Mucosa of descending colon (tissue), 3 donors: ENCODE results near the gene VPS35L. TPM values are rescaled to one million over a fixed set of nuclear protein-coding genes. Genes with fewer than 3 reads are reported as not detected.

ENCODE experiments used
- ATAC-seq: fragments of 200-7000 bp; cut with Tn5 transposase; one replicate; pipeline ENCODE4 v1.9.1; 2020; ENCODE audit warnings: mild to moderate bottlenecking, moderate library complexity
- DNase-seq, 3 donors: peaks; one replicate each; pipeline ENCODE4 v3.0.0-alpha.2; 2020
- H3K36me3 ChIP-seq: fragments of 200-600 bp; one replicate; pipeline ENCODE4 v1.8.0; 2021; ENCODE audit warnings: low read depth, mild to moderate bottlenecking
- H3K4me1 ChIP-seq: fragments of 200-600 bp; one replicate; pipeline ENCODE4 v1.8.0; 2021; ENCODE audit warnings: low read depth, mild to moderate bottlenecking
- H3K4me3 ChIP-seq: fragments of 200-600 bp; one replicate; pipeline ENCODE4 v1.8.0; 2021; ENCODE audit warnings: mild to moderate bottlenecking
- H3K9me3 ChIP-seq: fragments of 200-600 bp; one replicate; pipeline ENCODE4 v1.8.0; 2021; ENCODE audit warnings: mild to moderate bottlenecking
- CTCF ChIP-seq: fragments of 200-600 bp; IDR thresholded peaks from one replicate; pipeline ENCODE4 v1.8.0; 2022; ENCODE audit warnings: antibody characterized with exemption, mild to moderate bottlenecking
- intact Hi-C, 2 donors: fragments of 100-400 bp; cut with DNase I in 1 of 2; cut with micrococcal nuclease in 1 of 2; formaldehyde crosslinking; loops; one replicate each; pipeline versions ENCODE4 v1.11.0 to v1.11.1; 2022; cut with DNase I, micrococcal nuclease
- total RNA-seq, 3 donors: library from RNA; stranded (reverse); fragmentation: NEBNext Ultra II Directional in 2 of 3; extraction: Animal tissue kit (Norgen Biotek cat#: 25700) in 2 of 3; gene quantifications; one replicate each; pipeline versions ENCODE4 v1.2.1 to v1.2.4, GENCODE V29; 2021 to 2023
- donor health status: DM: no; HTN: no; CAD: no; lungs with moderate emphysema.
- donor health status: DM: no; HTN: no; CAD: no.
- donor health status: DM: no; HTN: yes; CAD: no.

VPS35L gene
- total RNA-seq, 3 donors from 2014 or later, result 47.2 to 61.7 (median 61.4) TPM

GRCh38 chr16:19697756-19698318, 142.3 kb downstream of the VPS35L start:
- H3K4me3 ChIP-seq, result no peak overlapping the region
- TF ChIP-seq CTCF, result no peak
- intact Hi-C loops, result no loop called here
- DNase-seq (peak; percentile 64 to 68 (median 66)), ATAC-seq (peak; percentile 80)
- H3K4me1 ChIP-seq, result peaks cover 53% of the 10 kb centered on the region
- H3K9me3 ChIP-seq, result no peaks in the 10 kb centered on the region
- peaks cover 3% of the 10 kb centered on the region for H3K36me3 ChIP-seq

- intact Hi-C loops, result no loop called here
- peaks cover 3% of the 10 kb centered on the region for H3K36me3 ChIP-seq
- DNase-seq, result no peak
- TF ChIP-seq CTCF, result no peak
- no peaks in the 10 kb centered on the region for H3K9me3 ChIP-seq
- H3K4me3 ChIP-seq, result no peak overlapping the region
- H3K4me1 ChIP-seq, result peaks cover 53% of the 10 kb centered on the region
- no peak for ATAC-seq
Measured at GRCh38 chr16:19698480-19699465, 143.3 kb downstream of the VPS35L start.

DNA sequence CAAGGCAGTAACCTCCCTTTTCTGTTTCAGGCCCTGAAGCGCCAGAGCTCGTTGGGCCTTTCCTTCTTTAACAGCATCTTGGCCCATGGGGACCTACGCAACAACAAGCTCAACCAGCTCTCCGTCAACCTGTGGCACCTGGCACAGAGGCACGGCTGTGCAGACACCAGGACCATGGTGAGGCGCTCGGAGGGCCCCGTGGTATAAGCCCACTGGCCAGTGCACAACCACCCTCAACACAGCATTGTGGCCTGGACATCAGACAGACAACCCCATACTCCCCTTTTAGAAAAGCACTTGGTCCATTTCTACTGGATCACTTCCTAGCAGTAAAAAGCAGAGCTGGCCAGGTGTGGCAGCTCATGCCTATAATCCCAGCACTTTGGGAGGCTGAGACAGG, 144.0 kb downstream of the VPS35L start:
- Histone ChIP-seq H3K4me1 (peaks cover 53% of the 10 kb centered on the region), H3K4me3 (no peak overlapping the region), H3K9me3 (no peaks in the 10 kb centered on the region), H3K36me3 (peaks cover 3% of the 10 kb centered on the region)
- no peak for TF ChIP-seq CTCF
- intact Hi-C loops, result no loop called here
- DNase-seq (no peak), ATAC-seq (no peak)

DNA sequence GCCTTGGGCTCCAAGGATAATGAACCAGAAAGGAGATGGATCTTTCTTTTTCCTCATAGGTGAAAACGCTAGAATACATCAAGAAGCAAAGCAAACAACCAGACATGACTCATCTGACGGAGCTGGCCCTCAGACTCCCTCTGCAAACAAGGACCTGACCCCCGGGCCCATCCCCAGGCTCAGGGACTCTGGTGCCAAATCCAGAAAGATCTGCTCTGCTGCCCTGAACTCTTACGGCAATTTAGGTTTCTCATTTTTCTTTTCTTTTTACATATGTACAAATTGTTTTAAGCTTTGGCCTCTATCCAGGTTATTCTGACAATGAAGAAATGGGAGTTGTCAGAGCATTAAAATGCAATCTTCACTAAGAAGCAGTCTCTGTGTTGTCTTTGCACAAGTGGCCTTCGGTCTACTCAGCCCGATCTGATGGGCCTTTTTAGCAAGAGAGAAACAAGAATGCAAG, 144.8 kb downstream of the VPS35L start:
- H3K4me3 ChIP-seq, result no peak overlapping the region
- DNase-seq (peak; percentile 50 to 67 (median 65)), ATAC-seq (peak; percentile 71)
- peaks cover 53% of the 10 kb centered on the region for H3K4me1 ChIP-seq
- intact Hi-C loops, result no loop called here
- TF ChIP-seq CTCF, result no peak
- H3K9me3 ChIP-seq, result no peaks in the 10 kb centered on the region
- H3K36me3 ChIP-seq, result peaks cover 3% of the 10 kb centered on the region

DNA sequence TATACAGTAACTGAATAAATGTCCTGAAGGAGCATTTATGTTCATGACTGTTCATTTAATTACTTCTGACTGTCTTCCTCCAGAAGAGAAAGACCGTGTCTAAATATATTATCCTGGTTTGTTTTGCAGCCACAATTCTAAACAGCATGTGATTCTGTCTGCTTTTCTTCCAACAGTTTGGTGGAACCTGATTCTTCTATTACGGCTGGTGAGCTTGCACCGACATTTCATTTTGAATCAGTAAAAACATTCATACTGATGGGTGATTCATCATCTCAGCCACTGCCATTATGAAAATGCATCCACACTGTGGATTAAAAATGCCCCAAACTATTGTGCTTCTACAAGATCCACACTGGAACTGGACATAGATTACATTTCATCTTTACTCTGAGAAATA, 145.6 kb downstream of the VPS35L start:
- Histone ChIP-seq H3K4me3 (no peak overlapping the region), H3K4me1 (peaks cover 46% of the 10 kb centered on the region), H3K9me3 (no peaks in the 10 kb centered on the region), H3K36me3 (peaks cover 3% of the 10 kb centered on the region)
- TF ChIP-seq CTCF, result no peak
- intact Hi-C loops, result no loop called here
- DNase-seq, result no peak
- no peak for ATAC-seq
